ENCODE results near the gene GOLM1.

- TF ChIP-seq FOS (IDR thresholded peaks at IDR 0.05; ENCODE audit: borderline replicate concordance, insufficient read depth, low read length), result no peak
- TF ChIP-seq CTCF (IDR thresholded peaks at IDR 0.05; ENCODE audit: extremely low read depth in 1 of 2, insufficient read depth in 1 of 2, low read depth in 1 of 2, low read length in 2 of 2), result no peak
These were observed 114.9 kb downstream of the GOLM1 start for GRCh38 chr9:85984457-85984856.
